RPMI8226 (cell line): ENCODE results near the gene LGSN.
"Not testable (repeated sequence)": the region's sequence is repeated elsewhere in the genome, so short reads cannot be mapped to it uniquely, and the experiment has no call there.

Experiments used
- DNase-seq: peaks from one replicate; pipeline ENCODE4 v3.0.0-alpha.2; 2015

LGSN gene

DNA sequence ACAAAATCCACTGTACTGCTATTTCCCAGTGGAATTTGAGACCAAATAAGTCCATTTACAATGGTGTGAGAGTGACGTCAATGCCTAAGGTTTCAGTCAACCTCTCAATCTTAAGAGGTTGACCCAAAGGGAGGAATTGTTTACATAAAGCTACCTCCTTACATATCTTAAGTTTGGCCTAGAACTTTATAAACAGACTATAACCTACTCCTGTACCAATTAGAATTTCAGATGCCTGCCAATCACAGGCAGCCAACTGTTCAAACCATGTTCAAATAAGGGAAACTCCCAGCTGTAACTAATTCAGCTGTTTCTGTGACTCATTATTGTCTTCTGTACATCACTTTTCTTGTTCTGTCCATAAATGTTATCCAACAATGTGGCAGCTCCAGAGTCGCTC is 14.5 kb downstream of the LGSN start:
- DNase-seq, result no peak

DNA sequence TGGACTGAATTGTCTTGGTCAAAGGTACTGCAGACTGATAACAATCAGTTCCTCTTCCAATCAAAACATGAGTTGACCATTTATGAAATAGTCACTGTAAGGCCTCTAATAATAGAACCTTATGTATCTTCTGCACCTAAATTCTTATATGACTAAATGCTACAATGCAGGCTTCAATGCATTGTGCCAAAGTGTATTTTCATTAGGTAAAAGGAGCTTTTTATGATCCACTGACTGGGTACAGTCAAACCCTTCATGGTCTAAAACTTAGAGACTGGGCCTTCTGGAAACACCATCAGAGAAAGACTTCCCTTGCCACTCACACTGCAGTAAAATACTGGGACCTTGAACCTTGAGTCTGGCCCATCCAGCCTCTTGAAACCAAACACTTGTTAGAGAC is 16.3 kb downstream of the LGSN start:
- no peak for DNase-seq

- no peak for DNase-seq
Measured at GRCh38 chr6:63299667-63300066, 20.1 kb downstream of the LGSN start.

GRCh38 chr6:63295553-63296194 is 24.1 kb downstream of the LGSN start:
- DNase-seq, result no peak

GRCh38 chr6:63290492-63291058 is 29.2 kb downstream of the LGSN start:
- no peak for DNase-seq

DNA sequence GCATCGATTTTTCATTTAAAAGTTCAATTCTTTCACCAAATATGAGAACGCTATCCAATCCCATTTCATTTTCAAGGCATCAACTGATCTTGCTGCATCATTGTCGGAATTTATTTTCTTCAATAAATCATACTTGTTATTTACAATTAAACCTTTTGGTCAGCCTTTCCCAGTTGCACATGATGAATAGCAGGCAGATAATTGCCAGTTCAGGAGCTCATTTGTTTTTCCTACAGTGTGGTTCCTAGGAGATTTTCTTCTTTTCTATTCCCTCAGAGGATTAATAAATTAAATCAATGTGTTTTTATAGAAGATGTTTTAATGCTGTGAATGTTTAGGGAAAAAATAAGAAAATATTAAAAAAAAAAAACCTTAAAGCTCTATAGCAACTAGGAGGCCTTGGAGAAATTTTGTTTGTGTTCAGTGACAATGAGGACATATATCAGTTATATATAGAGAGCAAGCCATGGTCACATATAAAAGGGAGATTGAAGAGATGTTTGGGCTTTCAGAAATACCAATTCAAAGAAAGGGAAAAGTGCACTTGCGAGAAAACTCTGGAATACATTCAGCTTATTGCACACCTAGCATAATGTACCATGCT is 30.4 kb downstream of the LGSN start:
- DNase-seq, result no peak

DNA sequence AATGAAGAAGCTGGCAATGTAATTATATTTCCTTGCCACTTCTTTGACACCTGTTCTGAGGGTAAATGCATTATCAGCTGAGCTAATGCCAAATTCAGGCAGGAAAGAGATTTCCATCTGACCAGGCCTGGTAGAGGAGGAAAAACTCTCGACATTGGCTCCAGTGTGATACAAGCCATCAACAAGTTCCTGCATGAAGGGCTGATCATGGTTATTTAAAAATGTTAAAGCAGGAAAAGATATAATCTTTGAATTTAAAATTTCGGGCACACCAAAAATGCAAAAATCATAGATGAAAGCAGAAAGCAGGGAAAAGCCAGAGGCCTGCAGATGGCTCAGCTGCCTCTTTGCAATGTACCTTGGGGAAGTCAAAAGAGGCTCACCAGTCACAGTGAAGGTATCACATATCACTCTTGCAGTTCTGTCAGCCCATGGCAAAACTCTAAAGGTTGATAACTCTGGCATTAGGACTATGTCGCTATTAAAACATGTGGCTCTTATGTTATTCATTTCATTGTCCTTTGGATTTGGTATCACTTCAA is 39.1 kb downstream of the LGSN start:
- DNase-seq, result no peak

- no peak for DNase-seq
Measured at GRCh38 chr6:63278916-63279315, 40.9 kb downstream of the LGSN start.

GRCh38 chr6:63275953-63276352 is 43.8 kb downstream of the LGSN start:
- no peak for DNase-seq

GRCh38 chr6:63274795-63275430 is 44.9 kb downstream of the LGSN start:
- DNase-seq, result not testable (repeated sequence)

GRCh38 chr6:63272397-63272796 is 47.4 kb downstream of the LGSN start:
- DNase-seq, result peak; percentile 11

GRCh38 chr6:63269470-63269869 is 50.3 kb downstream of the LGSN start:
- no peak for DNase-seq

DNA sequence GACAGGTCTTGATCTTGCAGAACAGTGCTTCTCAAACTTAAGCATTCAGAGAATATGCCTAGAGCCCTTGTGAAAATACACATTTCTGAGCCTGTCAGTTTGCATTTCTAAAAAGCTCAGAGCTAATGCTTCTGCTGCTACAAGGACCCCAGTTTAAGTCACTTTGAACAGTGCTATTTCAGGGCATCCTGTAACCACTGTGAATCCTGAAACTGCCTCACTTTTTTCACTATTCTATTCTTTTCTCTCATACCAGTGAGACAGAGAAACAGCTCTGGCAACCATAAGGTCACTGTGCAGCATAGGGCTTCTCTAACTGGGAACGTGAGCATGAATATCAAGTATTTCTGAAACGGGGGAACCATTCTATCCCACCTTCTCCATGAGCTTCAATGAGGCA is 51.2 kb downstream of the LGSN start:
- no peak for DNase-seq

DNA sequence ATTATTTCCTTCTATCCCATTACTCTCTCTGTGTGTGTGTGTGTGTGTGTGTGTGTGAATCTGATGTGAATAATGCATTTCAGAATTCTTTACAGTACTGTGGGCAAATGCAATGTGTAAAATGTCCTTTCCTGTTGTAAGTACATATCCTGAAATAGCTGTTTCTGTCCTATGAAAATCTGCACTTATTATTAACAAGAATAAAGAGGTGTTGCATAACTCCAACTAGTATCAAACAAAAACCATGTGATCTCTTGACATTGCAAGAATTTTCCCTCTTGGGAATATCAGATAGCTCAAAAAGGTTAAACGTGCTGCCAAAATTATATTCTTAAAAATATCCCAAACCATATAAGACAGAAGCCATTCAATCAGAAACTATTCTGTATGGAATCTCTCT is 52.0 kb downstream of the LGSN start:
- DNase-seq, result no peak

DNA sequence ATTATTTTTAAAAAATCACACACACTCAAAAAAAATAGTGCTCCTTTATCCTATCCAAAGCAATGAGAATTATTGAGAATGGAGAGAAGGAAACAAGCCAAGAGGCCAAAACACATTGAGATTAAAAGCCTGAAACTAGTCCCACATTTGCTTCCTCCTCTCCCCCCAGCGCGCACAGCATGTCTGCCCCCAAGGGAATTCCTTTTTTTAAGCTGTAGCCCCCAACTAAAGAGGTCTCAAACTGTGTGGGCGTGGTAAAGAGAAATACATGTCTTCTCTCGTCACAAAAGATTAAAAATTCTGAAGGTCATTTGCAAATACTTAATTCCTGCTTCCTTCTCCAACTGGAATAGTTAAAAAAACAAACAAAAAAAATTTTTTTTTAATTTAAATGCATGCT is 52.7 kb downstream of the LGSN start:
- DNase-seq, result no peak

DNA sequence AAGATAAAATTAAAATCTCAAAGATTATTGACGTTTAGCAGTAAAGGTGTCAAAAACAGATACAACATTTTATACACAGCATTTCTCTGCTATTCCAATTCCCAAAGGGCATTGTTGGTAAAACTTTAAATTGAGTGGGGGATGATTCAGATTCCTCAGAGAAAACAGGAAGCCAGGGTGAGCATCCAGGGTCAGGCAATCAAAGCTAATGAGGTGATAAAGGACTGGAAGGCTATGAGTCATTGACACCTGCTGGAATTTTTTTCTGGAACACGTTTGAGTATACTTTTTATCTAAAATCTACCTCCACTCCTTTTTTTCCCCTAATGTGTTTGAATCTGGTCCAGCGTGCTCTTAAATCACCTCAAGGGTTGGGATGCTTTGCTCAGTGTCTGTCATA is 56.3 kb downstream of the LGSN start:
- DNase-seq, result no peak

DNA sequence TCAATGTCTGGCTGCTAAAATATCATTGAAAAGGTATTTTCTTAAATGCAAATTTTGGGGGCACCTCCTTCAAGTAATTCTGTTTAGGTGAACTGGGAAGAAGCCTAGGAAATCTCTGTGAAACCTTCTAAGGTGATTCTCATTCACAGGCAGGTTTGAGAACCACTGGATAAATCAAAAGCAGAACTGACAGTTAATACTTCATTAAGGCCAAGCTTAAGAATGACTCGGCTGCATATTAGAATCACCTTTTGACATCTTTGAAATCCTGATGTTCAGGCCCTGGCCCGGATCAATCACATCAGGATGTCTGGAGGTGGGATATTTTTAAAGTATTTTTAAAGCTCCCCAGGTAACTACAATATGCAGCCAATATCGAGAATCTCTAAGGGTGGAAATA is 58.0 kb downstream of the LGSN start:
- no peak for DNase-seq

- DNase-seq, result no peak
Measured at GRCh38 chr6:63259153-63259552, 60.6 kb downstream of the LGSN start.

- DNase-seq, result no peak
Measured at GRCh38 chr6:63249875-63250482, 69.8 kb downstream of the LGSN start.

- DNase-seq, result no peak
Measured at GRCh38 chr6:63246581-63246980, 73.2 kb downstream of the LGSN start.

GRCh38 chr6:63245909-63246308 is 73.9 kb downstream of the LGSN start:
- DNase-seq, result no peak

- DNase-seq, result no peak
Measured at GRCh38 chr6:63245420-63245819, 74.4 kb downstream of the LGSN start.

GRCh38 chr6:63236398-63236817 is 83.4 kb downstream of the LGSN start:
- DNase-seq, result no peak

- not testable (repeated sequence) for DNase-seq
Measured at GRCh38 chr6:63230511-63230910, 89.3 kb downstream of the LGSN start.
